Fibroblast of skin of scalp (primary cell): ENCODE data around the gene PTPRE.

Experiments used
- DNase-seq: peaks from one replicate; pipeline ENCODE4 v3.0.0-alpha.2; 2013

PTPRE gene

GRCh38 chr10:127882801-127883459 is 24.0 kb upstream of the PTPRE start:
- no peak for DNase-seq

- no peak for DNase-seq
These were observed 23.4 kb upstream of the PTPRE start for GRCh38 chr10:127883516-127883915.

GRCh38 chr10:127884501-127884900 is 22.4 kb upstream of the PTPRE start:
- DNase-seq: no peak

- DNase-seq: no peak
These were observed 20.4 kb upstream of the PTPRE start for GRCh38 chr10:127886371-127887051.

GRCh38 chr10:127887541-127888415 is 19.1 kb upstream of the PTPRE start:
- DNase-seq: no peak

GRCh38 chr10:127888521-127889312 is 18.2 kb upstream of the PTPRE start:
- DNase-seq: no peak

GRCh38 chr10:127889605-127890195 is 17.2 kb upstream of the PTPRE start:
- peak; percentile 4 for DNase-seq

GRCh38 chr10:127890216-127890615 is 16.7 kb upstream of the PTPRE start:
- no peak for DNase-seq

- no peak for DNase-seq
These were observed 16.0 kb upstream of the PTPRE start for GRCh38 chr10:127890832-127891334.

- no peak for DNase-seq
These were observed 14.2 kb upstream of the PTPRE start, which contains the start of gene CLRN3 for GRCh38 chr10:127892743-127893142. CLRN3 (minus strand) TSS chr10:127892941; CDS start chr10:127892784, 157 bp downstream.

GRCh38 chr10:127894146-127894545 is 12.8 kb upstream of the PTPRE start:
- no peak for DNase-seq

GRCh38 chr10:127896590-127896989 is 10.3 kb upstream of the PTPRE start:
- no peak for DNase-seq

- DNase-seq: no peak
These were observed 9.7 kb upstream of the PTPRE start for GRCh38 chr10:127897177-127897576.

- no peak for DNase-seq
These were observed 7.0 kb upstream of the PTPRE start for GRCh38 chr10:127899766-127900387.

GRCh38 chr10:127903789-127904188 is 3.1 kb upstream of the PTPRE start:
- DNase-seq: no peak

GRCh38 chr10:127904311-127905000 is 2.4 kb upstream of the PTPRE start:
- DNase-seq: no peak

- no peak for DNase-seq
These were observed 1.7 kb upstream of the PTPRE start for GRCh38 chr10:127905001-127905847.

GRCh38 chr10:127905848-127906261 is 1.0 kb upstream of the PTPRE start:
- DNase-seq: no peak

- DNase-seq: no peak
These were observed 655 bp downstream of the PTPRE start for GRCh38 chr10:127907411-127908105.
